Activated CD4-positive, alpha-beta T cell treated with anti-CD3 and anti-CD28 coated beads, Interleukin-2, amount 10 ng/mL, durations not matched to agents 7 days and 5 days (primary cell): ENCODE results near the gene MYBPC3. TPM values are rescaled to one million over a fixed set of nuclear protein-coding genes. Genes with fewer than 3 reads are reported as not detected.
"Not testable (repeated sequence)": the region's sequence is repeated elsewhere in the genome, so short reads cannot be mapped to it uniquely, and the experiment has no call there.

ENCODE experiments used
- CTCF ChIA-PET: fragments of 350-600 bp; sonication (Branson Sonifier 250); formaldehyde crosslinking; loops from one replicate; lab custom pipeline; 2021; ENCODE audit warnings: antibody characterized with exemption; lab: Charles Lee
- POLR2A ChIA-PET: fragments of 350-600 bp; sonication (Branson Sonifier 250); formaldehyde crosslinking; loops from one replicate; lab custom pipeline; 2021; ENCODE audit warnings: antibody characterized with exemption; lab: Charles Lee
- DNase-seq: peaks from one replicate; pipeline ENCODE4 v3.0.0-alpha.2; 2020
- H3K27ac Mint-ChIP-seq: one replicate; pipeline ENCODE4 v1.8.0; 2021; ENCODE audit warnings: mild to moderate bottlenecking, moderate library complexity, mixed read lengths
- H3K27me3 Mint-ChIP-seq: one replicate; pipeline ENCODE4 v1.8.0; 2021; ENCODE audit warnings: mixed read lengths
- H3K36me3 Mint-ChIP-seq: one replicate; pipeline ENCODE4 v1.8.0; 2021; ENCODE audit warnings: low read depth, mixed read lengths
- H3K4me1 Mint-ChIP-seq: one replicate; pipeline ENCODE4 v1.8.0; 2021; ENCODE audit warnings: mixed read lengths
- H3K4me3 Mint-ChIP-seq: one replicate; pipeline ENCODE4 v1.8.0; 2021; ENCODE audit warnings: mild to moderate bottlenecking, moderate library complexity, mixed read lengths
- H3K9me3 Mint-ChIP-seq: one replicate; pipeline ENCODE4 v1.8.0; 2021; ENCODE audit warnings: mixed read lengths
- total RNA-seq, 2 experiments: library from RNA; stranded (reverse); gene quantifications; one replicate each; pipeline ENCODE4 v1.2.3, GENCODE V29; 2021

Gene MYBPC3
- total RNA-seq, 2 experiments from 2014 or later: not detected

- ChIA-PET POLR2A (no interaction called here), CTCF (no interaction called here)
- no peak for DNase-seq
- Mint-ChIP-seq H3K27ac (no peak overlapping the region), H3K9me3 (no peaks in the 10 kb centered on the region), H3K27me3 (no peaks in the 10 kb centered on the region), H3K4me1 (no peaks in the 10 kb centered on the region), H3K4me3 (no peak overlapping the region), H3K36me3 (no peaks in the 10 kb centered on the region)
Measured at GRCh38 chr11:47340980-47341775, 11.3 kb downstream of the MYBPC3 start.

GRCh38 chr11:47340010-47340409 lies 12.5 kb downstream of the MYBPC3 start:
- Mint-ChIP-seq H3K27me3 (no peaks in the 10 kb centered on the region), H3K4me3 (no peak overlapping the region), H3K4me1 (no peaks in the 10 kb centered on the region), H3K9me3 (no peaks in the 10 kb centered on the region), H3K36me3 (no peaks in the 10 kb centered on the region), H3K27ac (no peak overlapping the region)
- ChIA-PET CTCF (no interaction called here), POLR2A (no interaction called here)
- DNase-seq: no peak

GRCh38 chr11:47338396-47339241 lies 13.9 kb downstream of the MYBPC3 start:
- no peaks in the 10 kb centered on the region for H3K36me3 Mint-ChIP-seq
- no peak overlapping the region for H3K4me3 Mint-ChIP-seq
- no peak overlapping the region for H3K27ac Mint-ChIP-seq
- H3K27me3 Mint-ChIP-seq: no peaks in the 10 kb centered on the region
- ChIA-PET CTCF (interaction anchor here (0.8 to 1.4 kb wide), 2 partner anchors 18 to 33 kb away, joined by 3 to 4 read pairs; no protein-coding TSS in a partner anchor), POLR2A (no interaction called here)
- no peak for DNase-seq
- H3K4me1 Mint-ChIP-seq: no peaks in the 10 kb centered on the region
- no peaks in the 10 kb centered on the region for H3K9me3 Mint-ChIP-seq

- Mint-ChIP-seq H3K27me3 (no peaks in the 10 kb centered on the region), H3K4me1 (no peaks in the 10 kb centered on the region), H3K27ac (no peak overlapping the region), H3K9me3 (no peaks in the 10 kb centered on the region), H3K4me3 (no peak overlapping the region), H3K36me3 (no peaks in the 10 kb centered on the region)
- CTCF ChIA-PET: no interaction called here
- no peak for DNase-seq
- POLR2A ChIA-PET: no interaction called here
Measured at GRCh38 chr11:47337229-47337924, 15.1 kb downstream of the MYBPC3 start.

- no peaks in the 10 kb centered on the region for H3K27me3 Mint-ChIP-seq
- ChIA-PET CTCF (no interaction called here), POLR2A (no interaction called here)
- no peak overlapping the region for H3K27ac Mint-ChIP-seq
- no peak for DNase-seq
- no peaks in the 10 kb centered on the region for H3K4me1 Mint-ChIP-seq
- no peaks in the 10 kb centered on the region for H3K36me3 Mint-ChIP-seq
- no peaks in the 10 kb centered on the region for H3K9me3 Mint-ChIP-seq
- H3K4me3 Mint-ChIP-seq: no peak overlapping the region
Measured at GRCh38 chr11:47336595-47336994, 15.9 kb downstream of the MYBPC3 start.

GRCh38 chr11:47335733-47336132 lies 16.8 kb downstream of the MYBPC3 start:
- Mint-ChIP-seq H3K27me3 (no peaks in the 10 kb centered on the region), H3K4me1 (no peaks in the 10 kb centered on the region), H3K36me3 (peaks cover 3% of the 10 kb centered on the region), H3K27ac (no peak overlapping the region), H3K9me3 (no peaks in the 10 kb centered on the region), H3K4me3 (no peak overlapping the region)
- DNase-seq: no peak
- ChIA-PET POLR2A (no interaction called here), CTCF (interaction anchor here (0.6 kb wide), 1 partner anchor 84 kb away, joined by 3 read pairs; no protein-coding TSS in a partner anchor)

- H3K27ac Mint-ChIP-seq, H3K27me3 Mint-ChIP-seq, H3K4me3 Mint-ChIP-seq, H3K9me3 Mint-ChIP-seq, POLR2A ChIA-PET, H3K36me3 Mint-ChIP-seq, DNase-seq, H3K4me1 Mint-ChIP-seq: not testable (repeated sequence)
- CTCF ChIA-PET: interaction anchor here (0.5 to 0.6 kb wide), 2 partner anchors 37 to 83 kb away, joined by 3 read pairs; no protein-coding TSS in a partner anchor
Measured at GRCh38 chr11:47334699-47335411, 17.6 kb downstream of the MYBPC3 start.

GRCh38 chr11:47333886-47334443 lies 18.5 kb downstream of the MYBPC3 start:
- Mint-ChIP-seq H3K9me3 (no peaks in the 10 kb centered on the region), H3K27ac (no peak overlapping the region), H3K27me3 (no peaks in the 10 kb centered on the region), H3K36me3 (peaks cover 9% of the 10 kb centered on the region), H3K4me3 (no peak overlapping the region), H3K4me1 (no peaks in the 10 kb centered on the region)
- DNase-seq: no peak
- ChIA-PET POLR2A (interaction anchor here (0.6 kb wide), 1 partner anchor 1212 kb away, joined by 3 read pairs; no protein-coding TSS in a partner anchor), CTCF (interaction anchor here (0.5 kb wide), 1 partner anchor 38 kb away, joined by 3 read pairs; no protein-coding TSS in a partner anchor)

GRCh38 chr11:47333526-47333845 lies 19.0 kb downstream of the MYBPC3 start:
- DNase-seq: no peak
- Mint-ChIP-seq H3K27ac (no peak overlapping the region), H3K4me3 (no peak overlapping the region), H3K27me3 (no peaks in the 10 kb centered on the region), H3K4me1 (no peaks in the 10 kb centered on the region), H3K36me3 (peaks cover 9% of the 10 kb centered on the region), H3K9me3 (no peaks in the 10 kb centered on the region)
- CTCF ChIA-PET: no interaction called here
- POLR2A ChIA-PET: interaction anchor here (0.6 kb wide), 1 partner anchor 1211 kb away, joined by 3 read pairs; no protein-coding TSS in a partner anchor

- Mint-ChIP-seq H3K4me3 (no peak overlapping the region), H3K36me3 (peaks cover 9% of the 10 kb centered on the region), H3K4me1 (no peaks in the 10 kb centered on the region), H3K27ac (no peak overlapping the region), H3K27me3 (no peaks in the 10 kb centered on the region), H3K9me3 (no peaks in the 10 kb centered on the region)
- ChIA-PET CTCF (no interaction called here), POLR2A (interaction anchor here (0.6 kb wide), 1 partner anchor 1211 kb away, joined by 3 read pairs; no protein-coding TSS in a partner anchor)
- no peak for DNase-seq
Measured at GRCh38 chr11:47332791-47333525, 19.5 kb downstream of the MYBPC3 start.

GRCh38 chr11:47332303-47332711 lies 20.2 kb downstream of the MYBPC3 start:
- Mint-ChIP-seq H3K4me1 (no peaks in the 10 kb centered on the region), H3K27me3 (no peaks in the 10 kb centered on the region), H3K4me3 (no peak overlapping the region), H3K9me3 (no peaks in the 10 kb centered on the region), H3K36me3 (peaks cover 14% of the 10 kb centered on the region), H3K27ac (no peak overlapping the region)
- POLR2A ChIA-PET: no interaction called here
- CTCF ChIA-PET: no interaction called here
- DNase-seq: no peak
